ENCODE measurements around the gene CAMK1G. TPM values are rescaled to one million over a fixed set of nuclear protein-coding genes. Genes with fewer than 3 reads are reported as not detected.

The CAMK1G gene
- total RNA-seq, 1 donor from 2014 or later = not detected

DNA sequence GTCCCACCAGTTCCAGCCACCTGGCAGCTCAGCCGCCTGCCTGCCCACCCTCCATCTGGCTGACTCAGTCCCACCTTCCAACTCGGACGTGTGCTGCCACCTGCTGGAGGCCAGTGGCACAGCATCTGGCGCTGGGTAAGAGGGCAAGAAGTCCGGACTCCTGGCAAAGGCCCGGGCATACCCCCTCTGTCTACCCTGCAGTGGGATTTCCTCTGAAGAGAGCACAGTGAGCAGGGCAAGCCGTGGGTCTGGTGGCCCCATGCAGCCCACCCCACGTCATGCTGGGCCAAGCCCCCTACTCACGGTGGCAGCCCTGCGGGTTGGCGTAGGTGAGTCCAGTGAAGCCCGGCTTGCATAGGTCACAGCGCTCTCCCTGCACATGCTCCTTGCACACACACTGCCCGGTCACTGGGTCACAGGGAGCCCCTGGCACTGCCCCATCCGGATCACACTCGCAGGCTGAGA, 44.2 kb downstream of the CAMK1G start:
- DNase-seq (ENCODE audit: low spot score) = peak; percentile 63
- peaks cover 4% of the 10 kb centered on the region for H3K4me1 Mint-ChIP-seq (ENCODE audit: low read depth)
- intact Hi-C loops (cut with micrococcal nuclease) = loop anchor here (1.0 to 2.0 kb wide), 4 partner anchors 25 to 120 kb away; no protein-coding TSS in a partner anchor
- no peaks in the 10 kb centered on the region for H3K9me3 Mint-ChIP-seq
- H3K4me3 Mint-ChIP-seq (ENCODE audit: low read depth) = no peak overlapping the region
- H3K36me3 Mint-ChIP-seq (ENCODE audit: low read depth) = no peaks in the 10 kb centered on the region
- no peak overlapping the region for H3K27ac Mint-ChIP-seq
- peaks cover 2% of the 10 kb centered on the region for H3K27me3 Mint-ChIP-seq (ENCODE audit: low read depth)

DNA sequence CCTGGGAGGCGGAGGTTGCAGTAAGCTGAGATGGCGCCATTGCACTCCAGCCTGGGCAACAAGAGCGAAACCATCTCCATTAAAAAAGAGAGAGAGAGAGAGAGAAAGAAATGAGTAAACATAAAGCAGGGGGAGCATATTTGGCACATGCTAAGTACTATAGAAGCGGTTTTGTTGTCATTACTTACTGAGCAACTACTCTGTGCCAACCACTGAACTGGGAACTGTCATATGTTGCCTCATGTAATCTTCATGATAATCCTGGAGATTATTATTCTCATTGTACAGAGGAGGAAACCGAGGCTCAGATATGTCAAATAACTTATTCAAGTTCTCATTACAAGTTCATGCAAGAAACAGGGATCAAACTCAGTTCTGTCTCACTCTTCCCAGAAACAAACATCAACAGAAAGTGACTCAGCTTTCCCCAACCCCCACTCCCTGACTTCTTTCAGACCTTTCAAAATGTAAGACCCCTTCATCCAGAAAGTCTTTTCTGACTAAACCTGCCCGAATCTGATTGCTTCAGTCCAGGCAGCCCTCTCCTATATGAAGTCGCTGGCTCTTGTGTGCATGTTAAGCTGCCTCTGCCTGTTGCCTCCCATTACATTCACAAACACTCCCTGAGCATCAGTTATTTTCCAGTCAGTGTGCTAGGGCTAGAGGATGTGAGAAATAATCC, 45.2 kb downstream of the CAMK1G start:
- Mint-ChIP-seq H3K4me3 (ENCODE audit: low read depth) (no peak overlapping the region), H3K9me3 (no peaks in the 10 kb centered on the region), H3K27ac (no peak overlapping the region), H3K27me3 (ENCODE audit: low read depth) (peaks cover 2% of the 10 kb centered on the region), H3K36me3 (ENCODE audit: low read depth) (no peaks in the 10 kb centered on the region), H3K4me1 (ENCODE audit: low read depth) (peaks cover 4% of the 10 kb centered on the region)
- intact Hi-C loops (cut with micrococcal nuclease) = no loop called here
- DNase-seq (ENCODE audit: low spot score) = no peak

DNA sequence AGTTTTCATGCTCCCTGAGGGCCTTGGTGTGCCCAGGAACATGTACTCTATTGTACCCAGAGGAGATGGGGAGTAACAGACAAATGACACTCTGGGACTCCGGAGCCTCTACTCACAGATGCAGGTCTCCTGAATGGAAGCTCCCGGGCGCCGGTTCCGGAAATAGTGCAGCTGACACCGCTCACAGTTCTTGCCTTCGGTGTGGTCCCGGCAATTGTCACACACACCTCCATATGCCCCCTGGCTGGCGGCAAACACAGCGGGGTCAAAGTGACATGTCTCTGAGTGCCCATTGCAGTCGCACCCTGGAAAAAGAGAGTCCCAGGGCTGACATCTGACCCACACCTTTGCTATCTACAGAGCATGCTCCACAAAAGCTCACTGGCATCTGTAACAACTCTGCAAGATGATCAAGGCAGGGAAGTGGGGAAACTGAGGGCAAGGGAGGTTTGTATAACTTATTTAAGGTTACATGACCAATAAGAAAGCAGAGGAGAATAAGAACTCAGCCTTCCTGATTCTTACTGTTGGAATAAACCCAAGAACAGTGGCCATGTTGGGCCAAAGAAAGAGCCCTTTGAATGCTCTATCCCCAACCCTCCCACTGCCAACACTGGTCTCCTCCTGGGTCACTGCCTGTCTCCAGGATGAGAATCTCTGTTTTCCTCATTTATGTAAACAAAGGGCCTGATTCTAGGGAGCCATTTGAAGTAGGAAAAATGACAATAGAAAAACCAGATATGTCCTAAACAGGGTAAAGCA, 46.3 kb downstream of the CAMK1G start:
- intact Hi-C loops (cut with micrococcal nuclease) = no loop called here
- no peak for DNase-seq (ENCODE audit: low spot score)
- Mint-ChIP-seq H3K27me3 (ENCODE audit: low read depth) (peaks cover 2% of the 10 kb centered on the region), H3K9me3 (no peaks in the 10 kb centered on the region), H3K36me3 (ENCODE audit: low read depth) (no peaks in the 10 kb centered on the region), H3K4me1 (ENCODE audit: low read depth) (peaks cover 5% of the 10 kb centered on the region), H3K27ac (no peak overlapping the region), H3K4me3 (ENCODE audit: low read depth) (no peak overlapping the region)

DNA sequence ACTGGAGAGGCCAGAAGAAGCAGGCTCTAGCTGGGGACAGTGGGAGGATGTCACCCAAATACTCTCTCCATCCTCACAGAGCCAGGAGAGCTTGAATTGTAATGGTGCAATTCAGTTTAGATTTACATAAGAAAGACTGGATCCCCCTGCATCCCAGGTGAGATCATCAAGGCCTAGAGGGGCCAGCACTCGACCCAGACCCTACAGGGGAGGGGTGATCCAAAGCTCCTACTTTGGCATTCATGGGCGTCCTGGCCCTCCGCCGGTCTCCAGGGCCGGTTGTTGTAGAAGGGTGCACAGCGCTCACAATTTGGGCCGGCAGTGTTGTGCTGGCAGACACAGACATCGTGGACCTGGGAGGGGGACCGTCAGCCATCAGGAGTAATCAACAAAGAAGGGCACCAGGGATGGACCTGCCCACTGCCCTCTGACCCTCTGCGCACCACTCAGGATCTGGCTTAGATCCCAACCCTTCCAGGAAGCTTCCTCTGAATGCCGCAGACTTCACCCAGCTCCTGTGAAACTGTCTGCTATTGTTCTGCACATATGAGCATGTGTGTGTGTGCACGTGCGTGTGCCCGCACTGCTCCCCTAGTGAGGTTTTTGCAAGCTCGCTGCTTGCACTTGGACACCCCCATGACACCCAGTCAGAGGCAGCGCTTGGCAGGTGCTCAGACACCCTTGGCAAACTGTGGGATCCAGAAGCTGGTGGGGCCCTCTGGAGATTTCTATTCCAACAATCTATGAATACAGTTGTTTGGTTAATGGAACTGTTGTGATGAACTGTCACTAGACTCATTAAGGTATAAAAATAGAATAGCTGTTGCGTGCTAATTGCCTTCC, 47.1 kb downstream of the CAMK1G start:
- Mint-ChIP-seq H3K27ac (no peak overlapping the region), H3K9me3 (no peaks in the 10 kb centered on the region), H3K36me3 (ENCODE audit: low read depth) (no peaks in the 10 kb centered on the region), H3K27me3 (ENCODE audit: low read depth) (peaks cover 2% of the 10 kb centered on the region), H3K4me1 (ENCODE audit: low read depth) (peaks cover 8% of the 10 kb centered on the region), H3K4me3 (ENCODE audit: low read depth) (no peak overlapping the region)
- no peak for DNase-seq (ENCODE audit: low spot score)
- intact Hi-C loops (cut with micrococcal nuclease) = no loop called here

DNA sequence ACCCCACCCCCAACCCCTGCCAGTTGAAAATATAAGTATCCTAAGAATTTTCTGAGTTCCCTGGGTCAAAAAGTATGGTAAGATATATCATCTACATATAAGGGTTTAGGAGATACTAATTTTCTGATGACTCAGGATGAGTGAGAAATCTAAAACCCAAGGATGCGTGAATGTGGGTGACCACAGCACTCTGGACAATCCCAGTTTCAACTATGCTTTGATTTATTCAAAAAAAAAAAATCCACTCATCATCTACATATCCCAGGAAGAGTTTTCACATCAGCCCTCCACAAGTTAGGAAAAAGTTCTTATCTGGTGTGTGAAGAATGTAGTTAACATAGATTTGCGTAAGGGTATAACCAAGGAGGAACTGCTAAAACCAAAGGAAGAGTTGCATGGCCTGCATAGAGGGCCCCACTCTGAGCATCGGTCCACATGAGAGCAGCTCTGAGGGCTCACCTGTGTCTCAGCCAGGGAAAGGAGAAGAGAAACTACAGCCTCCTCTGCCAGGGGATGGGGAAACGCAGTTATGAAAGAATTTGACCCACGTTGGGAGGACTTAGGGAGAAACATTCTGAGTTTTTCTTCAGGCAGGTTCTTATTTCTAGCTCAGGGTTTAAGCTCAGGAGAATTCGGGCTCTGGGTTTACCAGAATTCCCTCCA, 50.0 kb downstream of the CAMK1G start:
- intact Hi-C loops (cut with micrococcal nuclease) = no loop called here
- H3K9me3 Mint-ChIP-seq = no peaks in the 10 kb centered on the region
- H3K4me3 Mint-ChIP-seq (ENCODE audit: low read depth) = no peak overlapping the region
- H3K36me3 Mint-ChIP-seq (ENCODE audit: low read depth) = no peaks in the 10 kb centered on the region
- H3K4me1 Mint-ChIP-seq (ENCODE audit: low read depth) = peaks cover 8% of the 10 kb centered on the region
- H3K27me3 Mint-ChIP-seq (ENCODE audit: low read depth) = peaks cover 2% of the 10 kb centered on the region
- no peak for DNase-seq (ENCODE audit: low spot score)
- no peak overlapping the region for H3K27ac Mint-ChIP-seq

DNA sequence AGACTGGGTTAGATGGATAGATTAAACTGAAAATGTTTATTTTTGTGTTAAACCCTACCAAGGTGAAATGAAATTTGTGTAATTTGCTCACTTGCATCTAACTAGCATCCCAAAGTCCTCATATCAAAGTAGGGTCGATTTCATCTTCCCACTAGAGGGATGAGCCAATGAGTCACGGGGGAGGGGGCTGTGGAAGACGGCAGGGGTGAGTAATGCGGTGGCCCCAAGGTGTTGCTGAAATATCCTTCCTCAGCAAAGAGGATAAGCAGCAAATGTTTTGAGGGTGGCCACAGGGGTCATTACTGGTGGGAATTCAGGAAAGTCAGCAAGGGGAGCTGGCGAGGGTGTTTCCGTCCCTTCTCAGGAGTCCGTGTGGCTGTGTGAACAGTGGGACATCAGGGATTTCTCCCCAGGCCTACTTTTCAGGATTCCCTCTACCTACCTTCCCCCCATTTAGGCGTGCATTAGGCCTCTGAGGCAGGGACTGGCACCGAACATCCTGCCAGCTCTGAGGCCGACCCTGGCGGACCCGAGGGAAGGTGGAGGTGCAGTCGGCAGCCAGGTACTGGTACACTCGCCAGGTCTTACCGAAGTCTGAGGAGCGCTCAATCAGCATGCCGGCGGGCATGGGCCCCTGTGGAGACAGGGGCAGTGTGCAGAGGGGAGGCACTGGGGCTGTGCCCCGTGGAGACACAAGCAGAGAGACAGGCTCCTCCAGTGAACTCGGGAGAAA, 50.7 kb downstream of the CAMK1G start:
- H3K27me3 Mint-ChIP-seq (ENCODE audit: low read depth) = peaks cover 2% of the 10 kb centered on the region
- no peak for DNase-seq (ENCODE audit: low spot score)
- H3K36me3 Mint-ChIP-seq (ENCODE audit: low read depth) = no peaks in the 10 kb centered on the region
- intact Hi-C loops (cut with micrococcal nuclease) = no loop called here
- no peak overlapping the region for H3K27ac Mint-ChIP-seq
- H3K9me3 Mint-ChIP-seq = no peaks in the 10 kb centered on the region
- H3K4me1 Mint-ChIP-seq (ENCODE audit: low read depth) = peaks cover 7% of the 10 kb centered on the region
- H3K4me3 Mint-ChIP-seq (ENCODE audit: low read depth) = no peak overlapping the region

DNA sequence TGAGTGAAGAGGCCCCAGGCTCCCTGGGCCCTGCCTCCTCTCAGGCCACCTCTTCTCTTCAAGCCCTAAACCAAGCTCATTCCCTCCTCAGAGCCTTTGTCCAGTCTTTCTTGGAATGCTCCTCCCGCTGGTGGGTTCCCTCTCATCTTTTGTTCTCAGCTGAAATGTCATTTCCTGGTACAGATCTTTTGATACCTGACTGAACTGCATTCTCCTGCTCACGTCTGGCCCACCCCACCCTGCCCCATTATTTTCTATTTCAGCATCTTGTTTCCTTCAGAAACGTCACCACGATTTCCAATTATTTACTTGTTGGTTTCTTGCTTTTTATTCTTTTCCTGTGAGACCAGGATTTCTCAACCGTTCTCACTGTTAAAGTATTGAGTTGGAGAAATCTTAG, 52.3 kb downstream of the CAMK1G start:
- Mint-ChIP-seq H3K4me1 (ENCODE audit: low read depth) (peaks cover 4% of the 10 kb centered on the region), H3K27me3 (ENCODE audit: low read depth) (no peaks in the 10 kb centered on the region), H3K27ac (no peak overlapping the region), H3K9me3 (no peaks in the 10 kb centered on the region), H3K36me3 (ENCODE audit: low read depth) (no peaks in the 10 kb centered on the region), H3K4me3 (ENCODE audit: low read depth) (no peak overlapping the region)
- intact Hi-C loops (cut with micrococcal nuclease) = no loop called here
- DNase-seq (ENCODE audit: low spot score) = no peak

DNA sequence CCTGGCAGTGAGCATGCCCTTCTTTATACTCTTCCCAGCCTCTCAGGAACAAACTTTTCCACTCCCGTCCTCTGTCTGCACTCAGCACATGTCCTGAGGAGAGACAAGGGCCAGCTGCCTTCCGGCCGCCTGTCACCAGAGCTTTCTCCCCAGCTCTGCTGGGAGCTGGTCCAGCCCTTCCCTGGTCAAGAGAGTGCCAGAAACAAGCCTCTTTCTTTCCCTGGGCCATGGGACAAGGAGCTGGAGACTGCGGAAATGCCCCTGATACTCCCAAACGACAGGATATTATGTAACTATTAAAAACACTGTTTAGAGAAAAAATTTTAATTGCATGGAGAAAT, 58.3 kb downstream of the CAMK1G start:
- H3K36me3 Mint-ChIP-seq (ENCODE audit: low read depth) = no peaks in the 10 kb centered on the region
- H3K27me3 Mint-ChIP-seq (ENCODE audit: low read depth) = no peaks in the 10 kb centered on the region
- peaks cover 9% of the 10 kb centered on the region for H3K4me1 Mint-ChIP-seq (ENCODE audit: low read depth)
- H3K9me3 Mint-ChIP-seq = no peaks in the 10 kb centered on the region
- no peak overlapping the region for H3K4me3 Mint-ChIP-seq (ENCODE audit: low read depth)
- no peak for DNase-seq (ENCODE audit: low spot score)
- intact Hi-C loops (cut with micrococcal nuclease) = no loop called here
- no peak overlapping the region for H3K27ac Mint-ChIP-seq

DNA sequence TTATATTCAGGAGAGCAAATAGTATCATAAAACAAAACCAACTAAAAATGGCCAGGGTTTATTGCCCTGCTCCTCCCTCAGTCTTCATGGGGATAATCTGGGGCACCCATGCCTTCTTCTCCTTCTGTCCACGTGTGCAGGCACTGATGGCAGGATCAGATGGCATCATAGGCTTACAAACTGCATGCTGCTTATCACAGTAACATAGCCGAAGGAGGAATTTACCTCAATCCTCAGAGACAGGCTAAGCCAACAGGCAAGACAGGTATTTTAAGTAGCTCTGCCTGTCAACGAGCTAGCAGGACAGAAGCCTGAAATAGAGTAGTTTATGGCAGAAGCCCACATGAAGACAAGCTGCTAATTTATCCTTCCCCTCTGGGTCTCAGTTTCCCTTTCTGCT, 59.3 kb downstream of the CAMK1G start:
- H3K36me3 Mint-ChIP-seq (ENCODE audit: low read depth) = no peaks in the 10 kb centered on the region
- intact Hi-C loops (cut with micrococcal nuclease) = no loop called here
- H3K27me3 Mint-ChIP-seq (ENCODE audit: low read depth) = no peaks in the 10 kb centered on the region
- H3K4me1 Mint-ChIP-seq (ENCODE audit: low read depth) = peaks cover 10% of the 10 kb centered on the region
- DNase-seq (ENCODE audit: low spot score) = no peak
- H3K9me3 Mint-ChIP-seq = no peaks in the 10 kb centered on the region
- no peak overlapping the region for H3K4me3 Mint-ChIP-seq (ENCODE audit: low read depth)
- H3K27ac Mint-ChIP-seq = no peak overlapping the region

DNA sequence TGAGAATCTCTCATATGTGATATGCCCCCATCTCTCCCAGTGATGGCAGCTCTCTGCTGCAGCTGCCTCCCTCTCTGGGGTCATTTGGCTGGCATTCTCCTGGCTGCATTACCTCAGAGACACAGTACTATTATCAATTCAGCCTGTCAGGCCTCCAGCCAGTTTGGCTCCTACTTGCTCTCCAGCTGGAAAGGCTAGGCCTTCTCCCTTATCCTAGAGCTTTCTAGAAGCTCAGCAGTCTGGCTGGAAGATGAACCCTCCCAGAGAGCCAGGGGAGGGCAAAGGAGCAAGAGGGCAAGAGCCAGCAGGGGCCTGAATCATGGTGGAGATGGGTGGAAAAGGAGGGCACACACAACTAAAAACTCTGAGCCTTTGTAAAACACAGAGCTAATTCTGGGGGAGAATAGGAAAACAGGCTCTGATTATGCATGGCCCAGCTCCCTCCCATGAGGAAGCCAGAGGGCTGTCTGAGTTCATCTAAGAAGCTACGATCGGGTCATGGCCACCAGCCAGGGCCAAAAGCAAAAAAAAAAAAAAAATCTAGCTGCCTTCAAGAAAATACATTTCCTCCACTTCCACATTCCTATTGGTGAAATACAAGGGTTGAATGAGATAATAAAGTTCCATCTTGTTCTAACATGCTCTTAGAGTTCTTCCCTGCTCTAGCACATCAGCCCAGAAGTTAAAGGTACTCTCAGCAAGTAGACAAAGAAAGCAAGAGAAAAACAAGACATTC, 59.9 kb downstream of the CAMK1G start:
- Mint-ChIP-seq H3K27ac (no peak overlapping the region), H3K4me3 (ENCODE audit: low read depth) (no peak overlapping the region), H3K9me3 (no peaks in the 10 kb centered on the region), H3K27me3 (ENCODE audit: low read depth) (no peaks in the 10 kb centered on the region), H3K4me1 (ENCODE audit: low read depth) (peaks cover 13% of the 10 kb centered on the region), H3K36me3 (ENCODE audit: low read depth) (no peaks in the 10 kb centered on the region)
- DNase-seq (ENCODE audit: low spot score) = no peak
- intact Hi-C loops (cut with micrococcal nuclease) = no loop called here

DNA sequence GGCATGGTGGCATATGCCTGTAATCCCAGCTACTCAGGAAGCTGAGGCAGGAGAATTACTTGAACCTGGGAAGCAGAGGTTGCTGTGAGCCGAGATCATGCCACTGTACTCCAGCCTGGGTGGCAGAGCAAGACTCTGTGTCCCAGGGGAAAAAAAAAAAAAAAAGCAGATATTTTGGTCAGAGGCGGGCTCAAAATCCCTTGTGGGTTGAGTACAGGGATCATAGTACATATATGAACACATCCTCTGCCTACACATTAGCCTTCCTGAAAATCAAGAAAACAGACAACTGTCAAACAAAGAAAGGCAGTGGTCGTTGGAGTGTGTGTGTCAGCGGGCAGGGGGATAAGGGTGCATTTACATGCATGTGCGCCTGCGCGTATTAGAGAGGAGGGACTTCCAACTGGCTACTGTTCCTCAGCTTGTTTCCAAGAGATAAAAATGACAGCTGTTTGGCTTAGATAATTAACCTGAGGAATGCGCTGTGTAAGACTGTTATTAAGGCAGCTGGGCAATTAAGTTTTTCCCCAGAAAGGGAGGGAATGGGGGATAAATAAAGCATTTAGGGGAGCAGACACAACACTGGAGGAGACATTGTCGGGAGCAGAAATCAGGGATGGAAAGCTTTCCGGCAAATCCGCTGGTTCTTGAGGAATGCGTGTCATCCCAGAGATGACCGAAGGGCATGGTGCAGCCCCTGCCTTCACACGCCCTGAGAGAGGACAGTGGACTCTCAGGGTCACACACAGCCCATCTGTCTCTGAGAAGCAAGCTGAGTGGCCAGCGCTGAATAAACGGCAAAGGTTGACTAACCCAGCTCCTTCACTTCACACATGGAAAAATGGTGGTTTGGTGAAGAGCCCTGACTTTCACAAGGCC, 62.3 kb downstream of the CAMK1G start:
- no peak for DNase-seq (ENCODE audit: low spot score)
- H3K9me3 Mint-ChIP-seq = no peaks in the 10 kb centered on the region
- peaks cover 33% of the 10 kb centered on the region for H3K4me1 Mint-ChIP-seq (ENCODE audit: low read depth)
- intact Hi-C loops (cut with micrococcal nuclease) = loop anchor here (5.0 kb wide), 1 partner anchor 44 kb away; no protein-coding TSS in a partner anchor
- no peak overlapping the region for H3K27ac Mint-ChIP-seq
- no peaks in the 10 kb centered on the region for H3K27me3 Mint-ChIP-seq (ENCODE audit: low read depth)
- no peak overlapping the region for H3K4me3 Mint-ChIP-seq (ENCODE audit: low read depth)
- H3K36me3 Mint-ChIP-seq (ENCODE audit: low read depth) = no peaks in the 10 kb centered on the region

Measured in activated T-helper 2 cell treated with anti-CD3 and anti-CD28 coated beads, Interferon-gamma antibody, Interleukin-2, Interleukin-4, amounts not matched to agents 10 μg/mL and 5 μg/mL and 100 μg/mL, durations not matched to agents 14 hours and 24 hours and 36 hours (primary cell).